ENCODE results near the gene NAV1.

- no peak for TF ChIP-seq POLR2A (IDR thresholded peaks at IDR 0.05; ENCODE audit: low read depth, low read length)
- no peak for TF ChIP-seq CTCF (IDR thresholded peaks at IDR 0.05; ENCODE audit: extremely low read depth in 1 of 2, insufficient read depth in 1 of 2, low read depth in 1 of 2, low read length in 2 of 2)
- no peak for TF ChIP-seq EZH2 (IDR thresholded peaks at IDR 0.05; ENCODE audit: borderline replicate concordance, low read depth, low read length, severe bottlenecking)
- no peak for TF ChIP-seq POLR2AphosphoS5 (IDR thresholded peaks at IDR 0.05; ENCODE audit: insufficient read depth, low read depth, low read length)
- TF ChIP-seq GATA2 (IDR thresholded peaks at IDR 0.05; ENCODE audit: insufficient read depth, insufficient read length, low read depth, low read length): no peak
- no peak for TF ChIP-seq MAX (IDR thresholded peaks at IDR 0.05; ENCODE audit: insufficient read depth, insufficient read length)
- TF ChIP-seq JUN (IDR thresholded peaks at IDR 0.05; ENCODE audit: borderline replicate concordance, insufficient read depth, insufficient read length, low read depth): no peak
- no peak for TF ChIP-seq MYC (IDR thresholded peaks at IDR 0.05; ENCODE audit: low read depth, low read length)
- no peak for TF ChIP-seq FOS (IDR thresholded peaks at IDR 0.05; ENCODE audit: borderline replicate concordance, insufficient read depth, low read length)
Observed at GRCh38 chr1:201501144-201501543, 37.8 kb upstream of the NAV1 start.
